OCI-LY7 (cell line): ENCODE data around the gene PPP2R3A. TPM values are rescaled to one million over a fixed set of nuclear protein-coding genes. Genes with fewer than 3 reads are reported as not detected.

Source experiments
- BruUV-seq: library from RNA; stranded (reverse); fragments of 400-500 nt; replicated peaks from 2 replicates; lab custom pipeline; 2021; lab: Mats Ljungman, UMichigan
- CTCF ChIA-PET: fragments of 300-600 bp; sonication (Branson Sonifier 250); formaldehyde crosslinking; loops from one replicate; lab custom pipeline; 2022; ENCODE audit warnings: antibody characterized with exemption; ENCODE audit not compliant: unreplicated experiment; lab: Charles Lee
- POLR2A ChIA-PET: fragments of 300-600 bp; sonication (Branson Sonifier 250); formaldehyde crosslinking; loops from one replicate; lab custom pipeline; 2022; ENCODE audit warnings: antibody characterized with exemption; lab: Charles Lee
- DNase-seq: peaks from one replicate; pipeline ENCODE4 v3.0.0-alpha.2; 2015; ENCODE audit warnings: low spot score
- H2AFZ ChIP-seq: fragments of 200-600 bp; sonication (generic), shearing (Covaris generic); 2 replicates; pipeline ENCODE4 v1.6.1; 2014; ENCODE audit warnings: mild to moderate bottlenecking, antibody characterized with exemption, low read length, moderate library complexity
- H3K27ac ChIP-seq: fragments of 200-600 bp; sonication (generic); 2 replicates; pipeline ENCODE4 v1.5.1; 2014; ENCODE audit warnings: mixed run types, low read depth, mild to moderate bottlenecking, moderate library complexity, low read length, inconsistent platforms; ENCODE audit not compliant: poor library complexity, severe bottlenecking
- H3K36me3 ChIP-seq: fragments of 200-600 bp; sonication (generic); 2 replicates; pipeline ENCODE4 v1.6.1; 2014; ENCODE audit warnings: mild to moderate bottlenecking, antibody characterized with exemption, low read length, moderate library complexity, mixed read lengths; ENCODE audit not compliant: insufficient read depth
- H3K4me1 ChIP-seq: fragments of 200-600 bp; sonication (generic); 2 replicates; pipeline ENCODE4 v1.5.1; 2014; ENCODE audit warnings: mild to moderate bottlenecking, low read length; ENCODE audit not compliant: insufficient read depth, poor library complexity, severe bottlenecking
- H3K4me2 ChIP-seq: fragments of 200-600 bp; sonication (generic); 2 replicates; pipeline ENCODE4 v1.6.1; 2014; ENCODE audit warnings: mild to moderate bottlenecking, low read length
- H3K4me3 ChIP-seq: fragments of 200-600 bp; sonication (generic); 2 replicates; pipeline ENCODE4 v1.5.1; 2014; ENCODE audit warnings: mild to moderate bottlenecking, low read depth, low read length; ENCODE audit not compliant: poor library complexity, severe bottlenecking
- H3K79me2 ChIP-seq: fragments of 200-600 bp; sonication (generic); 2 replicates; pipeline ENCODE4 v1.6.1; 2016; ENCODE audit warnings: low read depth, mild to moderate bottlenecking, low read length, moderate library complexity, mixed read lengths; ENCODE audit not compliant: insufficient read depth
- H3K9me2 ChIP-seq: fragments of 200-600 bp; sonication (generic); 2 replicates; pipeline ENCODE4 v1.6.1; 2016; ENCODE audit warnings: mild to moderate bottlenecking, low read length, mixed read lengths; ENCODE audit not compliant: insufficient read depth
- H3K9me3 ChIP-seq: fragments of 200-600 bp; sonication (generic); 2 replicates; pipeline ENCODE4 v1.6.1; 2014; ENCODE audit warnings: mild to moderate bottlenecking, mixed run types, low read length, mixed read lengths
- H4K20me1 ChIP-seq: fragments of 200-600 bp; sonication (generic); 2 replicates; pipeline ENCODE4 v1.6.1; 2014; ENCODE audit warnings: mild to moderate bottlenecking, antibody characterized with exemption, low read length, moderate library complexity, mixed read lengths; ENCODE audit not compliant: insufficient read depth
- EZH2phosphoT487 ChIP-seq: fragments of 200-600 bp; sonication (generic); IDR thresholded peaks from 2 replicates; pipeline ENCODE4 v1.6.1; 2018; ENCODE audit warnings: low read depth, borderline replicate concordance, mild to moderate bottlenecking, mixed run types, antibody characterized with exemption, low read length, moderate library complexity, mixed read lengths
- intact Hi-C: fragments of 100-400 bp; cut with micrococcal nuclease; formaldehyde crosslinking; loops from one replicate; pipeline ENCODE4 v1.10.0; 2022; ENCODE audit not compliant: unreplicated experiment
- total RNA-seq, 2 experiments: library from RNA; depleted of rRNA in 1 of 2; stranded (reverse); fragments of >200 nt in 1 of 2; shearing (Covaris generic) in 1 of 2; gene quantifications; 2 replicates each; pipeline ENCODE4 v1.2.3, GENCODE V29; 2014 to 2022
- TF ChIP-seq, protein P1 (sequence below): fragments of 200-600 bp; sonication (generic); conservative IDR thresholded peaks from 2 replicates; pipeline ENCODE4 v1.5.1; 2014; ENCODE audit warnings: mild to moderate bottlenecking, antibody characterized with exemption, low read length, moderate library complexity, mixed read lengths

The PPP2R3A gene
- total RNA-seq, 2 experiments from 2014 or later = 0.22 to 0.27 TPM

DNA sequence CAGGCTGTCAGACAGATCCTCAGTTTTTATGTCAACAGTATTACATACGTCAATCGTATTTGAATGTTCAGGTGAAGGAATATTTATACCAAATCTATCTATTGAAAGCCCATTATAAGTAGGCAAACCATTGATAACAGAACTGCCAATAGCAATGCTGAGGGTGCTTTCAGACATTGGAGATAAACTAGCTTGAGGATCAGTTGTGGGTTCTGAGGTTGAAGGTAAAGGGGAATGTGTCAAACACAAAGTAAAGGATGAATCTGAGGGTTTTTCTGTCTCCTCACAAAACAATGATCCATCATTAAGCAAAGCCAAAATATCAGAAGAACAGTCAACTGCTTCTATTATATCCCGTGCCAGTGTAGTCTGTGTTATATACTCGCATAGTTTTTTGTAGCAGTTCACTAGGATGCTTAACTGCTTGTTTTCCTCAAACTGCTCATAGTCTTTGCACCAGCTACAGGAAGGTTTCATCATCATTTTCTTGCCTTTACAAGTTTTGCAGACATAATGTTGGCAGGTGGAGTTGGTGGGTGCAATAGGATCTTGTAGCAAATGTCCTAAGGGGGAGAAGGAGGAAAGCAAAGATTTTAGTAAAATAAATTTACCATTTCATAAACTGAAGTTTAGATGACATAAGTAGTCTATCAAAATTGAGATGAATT lies 186.8 kb downstream of the PPP2R3A start:
- Histone ChIP-seq H3K9me2 (no peaks in the 10 kb centered on the region), H2AFZ (no peak overlapping the region), H3K4me1 (peaks cover 6% of the 10 kb centered on the region), H4K20me1 (peaks cover 66% of the 10 kb centered on the region), H3K9me3 (no peaks in the 10 kb centered on the region), H3K27ac (no peak overlapping the region), H3K4me3 (no peak overlapping the region), H3K4me2 (no peak overlapping the region), H3K36me3 (peaks cover 56% of the 10 kb centered on the region), H3K79me2 (peaks cover 100% of the 10 kb centered on the region)
- intact Hi-C loops = no loop called here
- ChIA-PET CTCF (no interaction called here), POLR2A (no interaction called here)
- TF ChIP-seq EZH2phosphoT487 = no peak
- TF ChIP-seq, protein P1, sequence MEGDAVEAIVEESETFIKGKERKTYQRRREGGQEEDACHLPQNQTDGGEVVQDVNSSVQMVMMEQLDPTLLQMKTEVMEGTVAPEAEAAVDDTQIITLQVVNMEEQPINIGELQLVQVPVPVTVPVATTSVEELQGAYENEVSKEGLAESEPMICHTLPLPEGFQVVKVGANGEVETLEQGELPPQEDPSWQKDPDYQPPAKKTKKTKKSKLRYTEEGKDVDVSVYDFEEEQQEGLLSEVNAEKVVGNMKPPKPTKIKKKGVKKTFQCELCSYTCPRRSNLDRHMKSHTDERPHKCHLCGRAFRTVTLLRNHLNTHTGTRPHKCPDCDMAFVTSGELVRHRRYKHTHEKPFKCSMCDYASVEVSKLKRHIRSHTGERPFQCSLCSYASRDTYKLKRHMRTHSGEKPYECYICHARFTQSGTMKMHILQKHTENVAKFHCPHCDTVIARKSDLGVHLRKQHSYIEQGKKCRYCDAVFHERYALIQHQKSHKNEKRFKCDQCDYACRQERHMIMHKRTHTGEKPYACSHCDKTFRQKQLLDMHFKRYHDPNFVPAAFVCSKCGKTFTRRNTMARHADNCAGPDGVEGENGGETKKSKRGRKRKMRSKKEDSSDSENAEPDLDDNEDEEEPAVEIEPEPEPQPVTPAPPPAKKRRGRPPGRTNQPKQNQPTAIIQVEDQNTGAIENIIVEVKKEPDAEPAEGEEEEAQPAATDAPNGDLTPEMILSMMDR = no peak
- DNase-seq = no peak
- BruUV-seq = no TSS peak

DNA sequence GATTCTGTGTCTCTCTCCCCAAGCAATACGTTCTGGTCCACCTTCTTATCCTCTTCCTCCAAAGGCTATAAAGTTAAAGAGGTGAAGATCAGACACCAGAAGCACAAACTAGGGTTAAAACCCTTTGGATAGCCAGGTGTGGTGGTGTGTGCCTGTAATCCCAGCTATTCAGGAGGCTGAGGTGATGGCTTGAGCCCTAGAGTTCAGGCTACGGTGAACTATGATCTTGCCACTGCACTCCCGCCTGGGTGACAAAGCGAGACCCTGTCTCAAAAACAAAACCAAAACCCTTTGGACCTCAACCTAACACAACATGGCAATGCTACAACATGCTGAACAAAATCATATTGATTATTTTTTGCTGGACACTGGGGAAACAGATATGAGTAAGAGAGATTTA lies 187.4 kb downstream of the PPP2R3A start:
- intact Hi-C loops = no loop called here
- CTCF ChIA-PET = no interaction called here
- Histone ChIP-seq H2AFZ (no peak overlapping the region), H3K4me3 (no peak overlapping the region), H3K27ac (no peak overlapping the region), H3K36me3 (peaks cover 54% of the 10 kb centered on the region), H3K9me3 (no peaks in the 10 kb centered on the region), H3K79me2 (peaks cover 100% of the 10 kb centered on the region), H3K9me2 (no peaks in the 10 kb centered on the region), H3K4me1 (peaks cover 6% of the 10 kb centered on the region), H4K20me1 (peaks cover 66% of the 10 kb centered on the region), H3K4me2 (no peak overlapping the region)
- DNase-seq = no peak
- POLR2A ChIA-PET = interaction anchor here (0.6 kb wide), 1 partner anchor 44 kb away, joined by 3 read pairs; no protein-coding TSS in a partner anchor
- TF ChIP-seq, protein P1 = no peak
- TF ChIP-seq EZH2phosphoT487 = no peak
- BruUV-seq = no TSS peak

DNA sequence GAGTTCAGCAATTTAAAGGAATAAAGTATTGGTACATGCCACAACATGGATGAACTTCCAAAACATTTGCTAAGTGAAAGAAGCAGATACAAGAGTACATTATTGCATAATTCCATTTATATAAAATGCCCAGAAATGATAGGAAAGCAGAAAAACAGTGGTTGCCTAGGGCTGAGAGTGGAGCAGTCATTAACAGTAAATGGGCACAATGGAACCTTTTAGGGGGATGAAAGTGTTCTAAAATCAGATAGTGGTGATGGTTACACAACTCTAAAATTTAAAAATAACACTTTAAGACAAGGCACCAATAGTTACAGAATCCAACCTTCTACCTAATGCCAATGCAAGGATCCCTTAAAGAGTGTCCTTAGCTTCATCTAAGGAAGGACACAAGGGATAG lies 196.0 kb downstream of the PPP2R3A start:
- DNase-seq = no peak
- CTCF ChIA-PET = no interaction called here
- H3K9me3 ChIP-seq = peaks cover 25% of the 10 kb centered on the region; the same call in 1 of the 2 replicates
- H2AFZ ChIP-seq = no peak overlapping the region
- TF ChIP-seq EZH2phosphoT487 = no peak
- TF ChIP-seq, protein P1 = no peak
- H3K4me1 ChIP-seq = no peaks in the 10 kb centered on the region
- no peak overlapping the region for H3K4me2 ChIP-seq
- H3K79me2 ChIP-seq = peaks cover 99% of the 10 kb centered on the region
- H3K9me2 ChIP-seq = no peaks in the 10 kb centered on the region
- H3K4me3 ChIP-seq = no peak overlapping the region
- no TSS peak for BruUV-seq
- H4K20me1 ChIP-seq = peaks cover 21% of the 10 kb centered on the region
- intact Hi-C loops = no loop called here
- POLR2A ChIA-PET = no interaction called here
- peaks cover 47% of the 10 kb centered on the region for H3K36me3 ChIP-seq
- H3K27ac ChIP-seq = no peak overlapping the region
